ENCODE measurements around the gene SH2D3C.
"Not testable (repeated sequence)": the region's sequence is repeated elsewhere in the genome, so short reads cannot be mapped to it uniquely, and the experiment has no call there.

SH2D3C gene

GRCh38 chr9:127767410-127767809, 11.1 kb downstream of the SH2D3C start:
- DNase-seq (ENCODE audit: low read depth) = no peak

GRCh38 chr9:127765418-127765817, 13.0 kb downstream of the SH2D3C start:
- DNase-seq (ENCODE audit: low read depth) = no peak

GRCh38 chr9:127763918-127764384, 14.5 kb downstream of the SH2D3C start:
- DNase-seq (ENCODE audit: low read depth) = no peak

GRCh38 chr9:127762111-127762676, 16.3 kb downstream of the SH2D3C start:
- no peak for DNase-seq (ENCODE audit: low read depth)

- no peak for DNase-seq (ENCODE audit: low read depth)
Measured at GRCh38 chr9:127761491-127761956, 16.9 kb downstream of the SH2D3C start.

- no peak for DNase-seq (ENCODE audit: low read depth)
Measured at GRCh38 chr9:127761061-127761460, 17.4 kb downstream of the SH2D3C start.

GRCh38 chr9:127758843-127759242, 19.6 kb downstream of the SH2D3C start:
- no peak for DNase-seq (ENCODE audit: low read depth)

GRCh38 chr9:127756776-127757175, 21.7 kb downstream of the SH2D3C start:
- not testable (repeated sequence) for DNase-seq (ENCODE audit: low read depth)

GRCh38 chr9:127756233-127756632, 22.2 kb downstream of the SH2D3C start:
- DNase-seq (ENCODE audit: low read depth) = no peak

GRCh38 chr9:127755061-127756060, 23.1 kb downstream of the SH2D3C start:
- no peak for DNase-seq (ENCODE audit: low read depth)

- no peak for DNase-seq (ENCODE audit: low read depth)
Measured at GRCh38 chr9:127754099-127755060, 24.1 kb downstream of the SH2D3C start.

- DNase-seq (ENCODE audit: low read depth) = no peak
Measured at GRCh38 chr9:127753622-127754021, 24.8 kb downstream of the SH2D3C start.

- no peak for DNase-seq (ENCODE audit: low read depth)
Measured at GRCh38 chr9:127753148-127753547, 25.3 kb downstream of the SH2D3C start.

GRCh38 chr9:127751269-127752054, 27.0 kb downstream of the SH2D3C start:
- no peak for DNase-seq (ENCODE audit: low read depth)

GRCh38 chr9:127749090-127749787, 29.2 kb downstream of the SH2D3C start:
- no peak for DNase-seq (ENCODE audit: low read depth)

- no peak for DNase-seq (ENCODE audit: low read depth)
Measured at GRCh38 chr9:127746959-127747569, 31.4 kb downstream of the SH2D3C start.

GRCh38 chr9:127744398-127745110, 33.9 kb downstream of the SH2D3C start:
- no peak for DNase-seq (ENCODE audit: low read depth)

GRCh38 chr9:127742435-127743088, 35.9 kb downstream of the SH2D3C start:
- no peak for DNase-seq (ENCODE audit: low read depth)

Measured in stimulated activated CD8-positive, alpha-beta memory T cell treated with anti-CD3 and anti-CD28 coated beads, Interleukin-12 subunit alpha, Interleukin-12 subunit beta, amount 100 ng/mL, for 1 hour (primary cell).